ENCODE measurements around the gene DTYMK.

DNA sequence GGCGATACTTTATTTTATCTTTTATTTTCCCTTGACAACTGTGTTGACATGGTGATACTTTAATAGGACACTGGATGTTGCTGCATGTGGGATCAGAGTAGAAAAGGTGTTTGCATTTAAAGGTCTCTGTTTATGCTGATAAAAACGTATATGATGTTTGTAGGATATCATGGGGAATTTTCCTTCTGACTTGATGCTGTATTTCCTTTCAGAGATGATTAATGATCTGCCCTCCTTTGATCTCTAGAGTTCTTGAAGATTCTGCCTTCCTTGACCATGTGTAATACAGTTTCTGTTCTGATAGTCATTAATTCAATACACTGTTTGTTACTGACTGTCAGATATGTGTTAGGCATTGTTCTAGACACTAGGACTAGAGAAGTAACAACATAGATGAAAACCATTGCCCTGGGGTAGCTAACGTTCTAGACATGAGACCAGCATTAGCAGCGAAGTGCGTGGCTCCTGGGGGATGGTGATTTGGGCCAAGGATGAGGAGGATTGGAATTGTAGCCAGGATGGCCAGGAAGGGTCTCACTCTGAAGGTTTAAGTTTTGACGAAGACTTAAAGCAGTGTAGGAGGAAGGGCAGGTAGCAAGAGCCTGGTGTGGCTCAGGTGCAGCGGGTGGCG is 46.3 kb downstream of the DTYMK start:
- TF ChIP-seq, protein P1, sequence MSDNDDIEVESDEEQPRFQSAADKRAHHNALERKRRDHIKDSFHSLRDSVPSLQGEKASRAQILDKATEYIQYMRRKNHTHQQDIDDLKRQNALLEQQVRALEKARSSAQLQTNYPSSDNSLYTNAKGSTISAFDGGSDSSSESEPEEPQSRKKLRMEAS (IDR thresholded peaks at IDR 0.05) = no peak
- TF ChIP-seq POLR2AphosphoS5 (IDR thresholded peaks at IDR 0.05; ENCODE audit: low read depth, low read length) = no peak
- TF ChIP-seq, protein P2, sequence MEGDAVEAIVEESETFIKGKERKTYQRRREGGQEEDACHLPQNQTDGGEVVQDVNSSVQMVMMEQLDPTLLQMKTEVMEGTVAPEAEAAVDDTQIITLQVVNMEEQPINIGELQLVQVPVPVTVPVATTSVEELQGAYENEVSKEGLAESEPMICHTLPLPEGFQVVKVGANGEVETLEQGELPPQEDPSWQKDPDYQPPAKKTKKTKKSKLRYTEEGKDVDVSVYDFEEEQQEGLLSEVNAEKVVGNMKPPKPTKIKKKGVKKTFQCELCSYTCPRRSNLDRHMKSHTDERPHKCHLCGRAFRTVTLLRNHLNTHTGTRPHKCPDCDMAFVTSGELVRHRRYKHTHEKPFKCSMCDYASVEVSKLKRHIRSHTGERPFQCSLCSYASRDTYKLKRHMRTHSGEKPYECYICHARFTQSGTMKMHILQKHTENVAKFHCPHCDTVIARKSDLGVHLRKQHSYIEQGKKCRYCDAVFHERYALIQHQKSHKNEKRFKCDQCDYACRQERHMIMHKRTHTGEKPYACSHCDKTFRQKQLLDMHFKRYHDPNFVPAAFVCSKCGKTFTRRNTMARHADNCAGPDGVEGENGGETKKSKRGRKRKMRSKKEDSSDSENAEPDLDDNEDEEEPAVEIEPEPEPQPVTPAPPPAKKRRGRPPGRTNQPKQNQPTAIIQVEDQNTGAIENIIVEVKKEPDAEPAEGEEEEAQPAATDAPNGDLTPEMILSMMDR (IDR thresholded peaks at IDR 0.05; ENCODE audit: control extremely low read depth in 1 of 3, insufficient read depth in 1 of 3, low read depth in 1 of 3, low read length in 3 of 3) = no peak
- no peak for TF ChIP-seq ZNF274 (IDR thresholded peaks at IDR 0.05; ENCODE audit: borderline replicate concordance, extremely low read depth, low read length)
- TF ChIP-seq RFX5 (IDR thresholded peaks at IDR 0.05; ENCODE audit: borderline replicate concordance, low read depth, low read length) = no peak
- no peak for TF ChIP-seq SIN3A (conservative IDR thresholded peaks at IDR 0.05 in 1 of 2, IDR thresholded peaks at IDR 0.05 in 1 of 2; ENCODE audit: low read depth in 1 of 2, low read length in 2 of 2)
- TF ChIP-seq HDAC2 (IDR thresholded peaks at IDR 0.05; ENCODE audit: borderline replicate concordance in 1 of 2, low read depth in 2 of 2, low read length in 2 of 2) = no peak
- TF ChIP-seq CREB1 (IDR thresholded peaks at IDR 0.05) = no peak
- TF ChIP-seq EZH2 (IDR thresholded peaks at IDR 0.05; ENCODE audit: low read depth, low read length, severe bottlenecking) = no peak
- TF ChIP-seq, protein P3, sequence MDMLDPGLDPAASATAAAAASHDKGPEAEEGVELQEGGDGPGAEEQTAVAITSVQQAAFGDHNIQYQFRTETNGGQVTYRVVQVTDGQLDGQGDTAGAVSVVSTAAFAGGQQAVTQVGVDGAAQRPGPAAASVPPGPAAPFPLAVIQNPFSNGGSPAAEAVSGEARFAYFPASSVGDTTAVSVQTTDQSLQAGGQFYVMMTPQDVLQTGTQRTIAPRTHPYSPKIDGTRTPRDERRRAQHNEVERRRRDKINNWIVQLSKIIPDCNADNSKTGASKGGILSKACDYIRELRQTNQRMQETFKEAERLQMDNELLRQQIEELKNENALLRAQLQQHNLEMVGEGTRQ (IDR thresholded peaks at IDR 0.05; ENCODE audit: low read length) = no peak
- TF ChIP-seq SP1 (IDR thresholded peaks at IDR 0.05; ENCODE audit: low read depth, low read length) = no peak
- TF ChIP-seq EP300 (IDR thresholded peaks at IDR 0.05; ENCODE audit: borderline replicate concordance in 1 of 2, low read depth in 2 of 2, low read length in 2 of 2) = no peak
- TF ChIP-seq POLR2A (IDR thresholded peaks at IDR 0.05; ENCODE audit: control extremely low read depth in 1 of 2, low read depth in 2 of 2, low read length in 2 of 2) = no peak
- TF ChIP-seq CHD2 (IDR thresholded peaks at IDR 0.05; ENCODE audit: low read length) = no peak
